Stimulated activated CD4-positive, alpha-beta T cell treated with anti-CD3 and anti-CD28 coated beads, TNF-alpha, amount 100 ng/mL, for 4 hours (primary cell): ENCODE data around the gene PDF.

Experiments
- DNase-seq, 3 experiments: peaks; one replicate each; pipeline ENCODE4 v3.0.0-alpha.2; 2020; ENCODE audit warnings: low read depth in 3 of 3

Gene PDF

DNA sequence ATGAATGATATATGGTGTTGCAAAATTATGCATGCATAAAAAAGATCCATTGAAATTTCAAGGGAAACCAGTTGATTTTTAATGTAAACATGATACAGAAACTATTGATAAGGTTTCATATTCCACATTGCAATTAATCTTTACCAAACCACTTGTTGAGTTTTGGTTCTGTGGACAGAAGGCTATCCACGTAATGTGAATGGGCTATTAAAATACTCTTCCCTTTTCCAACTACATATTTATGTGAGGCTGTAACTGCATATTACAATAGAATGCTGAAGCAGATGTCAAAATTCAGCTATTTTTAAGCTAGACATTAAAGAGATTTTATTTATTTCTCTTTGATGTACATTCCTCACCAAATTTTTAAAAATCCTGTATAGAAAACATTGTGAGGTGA lies 53.0 kb downstream of the PDF start:
- DNase-seq, result no peak
